GM21526 (cell line): ENCODE results near the gene IL1R2.

Experiments used
- ATAC-seq: cut with Tn5 transposase; IDR thresholded peaks from one replicate; pipeline ENCODE4 v1.9.1; 2021; ENCODE audit warnings: moderate library complexity; ENCODE audit not compliant: unreplicated experiment, low FRiP score

Gene IL1R2

GRCh38 chr2:102037681-102038080 lies 45.9 kb downstream of the IL1R2 start:
- ATAC-seq = no peak

GRCh38 chr2:102040229-102040628 lies 48.5 kb downstream of the IL1R2 start:
- ATAC-seq = no peak

GRCh38 chr2:102041351-102041750 lies 49.6 kb downstream of the IL1R2 start:
- ATAC-seq = no peak

- ATAC-seq = no peak
Measured at GRCh38 chr2:102042196-102043081, 50.7 kb downstream of the IL1R2 start.

- no peak for ATAC-seq
Measured at GRCh38 chr2:102043560-102043959, 51.8 kb downstream of the IL1R2 start.

- no peak for ATAC-seq
Measured at GRCh38 chr2:102044235-102044896, 52.6 kb downstream of the IL1R2 start.

GRCh38 chr2:102044967-102045489 lies 53.3 kb downstream of the IL1R2 start:
- ATAC-seq = no peak

- ATAC-seq = no peak
Measured at GRCh38 chr2:102045697-102046096, 53.9 kb downstream of the IL1R2 start.

- ATAC-seq = no peak
Measured at GRCh38 chr2:102046135-102046986, 54.6 kb downstream of the IL1R2 start.

GRCh38 chr2:102048465-102048864 lies 56.7 kb downstream of the IL1R2 start:
- no peak for ATAC-seq

- no peak for ATAC-seq
Measured at GRCh38 chr2:102049756-102050443, 58.1 kb downstream of the IL1R2 start.

GRCh38 chr2:102050854-102051391 lies 59.2 kb downstream of the IL1R2 start:
- ATAC-seq = no peak

GRCh38 chr2:102051692-102052277 lies 60.0 kb downstream of the IL1R2 start:
- no peak for ATAC-seq

GRCh38 chr2:102052365-102052764 lies 60.6 kb downstream of the IL1R2 start:
- no peak for ATAC-seq

- no peak for ATAC-seq
Measured at GRCh38 chr2:102053096-102053495, 61.3 kb downstream of the IL1R2 start.

GRCh38 chr2:102055346-102055990 lies 63.7 kb downstream of the IL1R2 start:
- no peak for ATAC-seq

GRCh38 chr2:102056079-102056581 lies 64.4 kb downstream of the IL1R2 start:
- no peak for ATAC-seq

GRCh38 chr2:102057502-102058292 lies 65.9 kb downstream of the IL1R2 start:
- ATAC-seq = no peak
